H1 (cell line): ENCODE data around the gene MVD. TPM values are rescaled to one million over a fixed set of nuclear protein-coding genes. Genes with fewer than 3 reads are reported as not detected.

Source experiments
- CTCF ChIA-PET: fragments of 300-600 bp; sonication (Branson Sonifier 250); formaldehyde crosslinking; loops from one replicate; lab custom pipeline; 2021; ENCODE audit not compliant: partially characterized antibody; lab: Charles Lee
- POLR2A ChIA-PET: fragments of 300-600 bp; sonication (Branson Sonifier 250); formaldehyde crosslinking; loops from one replicate; lab custom pipeline; 2021; ENCODE audit warnings: inconsistent platforms; ENCODE audit not compliant: partially characterized antibody; lab: Charles Lee
- DNase-seq, 2 experiments: peaks; one replicate each; pipeline versions ENCODE4 v3.0.0 to v3.0.0-alpha.2; 2010 to 2022; ENCODE audit warnings: low spot score in 2 of 2, low read depth in 1 of 2, mixed read lengths in 1 of 2
- FAIRE-seq: peaks from 2 replicates; lab custom pipeline; 2011; peaks lifted over from hg19 to GRCh38; lab: Jason Lieb, UNC
- H2AFZ ChIP-seq: 2 replicates; pipeline ENCODE4 v1.8.1; 2012; ENCODE audit warnings: low read length, inconsistent platforms
- H2AK5ac ChIP-seq: 2 replicates; pipeline ENCODE4 v1.6.1; 2013; ENCODE audit warnings: low read depth, low read length
- H2BK120ac ChIP-seq: replicated peaks from 2 replicates; pipeline ENCODE3; 2013; ENCODE audit warnings: low read depth, low read length, inconsistent platforms
- H2BK12ac ChIP-seq: 2 replicates; pipeline ENCODE4 v1.6.1; 2013; ENCODE audit warnings: low read depth, low read length
- H2BK15ac ChIP-seq: 2 replicates; pipeline ENCODE4 v1.6.1; 2013; ENCODE audit warnings: low read length
- H2BK20ac ChIP-seq: 2 replicates; pipeline ENCODE4 v1.6.1; 2013; ENCODE audit warnings: low read length
- H2BK5ac ChIP-seq: 2 replicates; pipeline ENCODE4 v1.6.1; 2013; ENCODE audit warnings: low read depth, low read length
- H3K14ac ChIP-seq: 2 replicates; pipeline ENCODE4 v1.6.1; 2013; ENCODE audit warnings: inconsistent platforms; ENCODE audit not compliant: insufficient read length
- H3K18ac ChIP-seq: 2 replicates; pipeline ENCODE4 v1.6.1; 2013; ENCODE audit warnings: low read length; ENCODE audit errors: extremely low read depth
- H3K23ac ChIP-seq: 2 replicates; pipeline ENCODE4 v1.6.1; 2013; ENCODE audit warnings: inconsistent platforms; ENCODE audit not compliant: insufficient read length
- H3K23me2 ChIP-seq: 2 replicates; pipeline ENCODE4 v1.6.1; 2013; ENCODE audit warnings: low read depth, low read length
- H3K27ac ChIP-seq: 2 replicates; pipeline ENCODE4 v1.6.1; 2011; ENCODE audit warnings: low read depth, low read length, inconsistent platforms
- H3K27me3 ChIP-seq, 4 experiments: replicated peaks in 1 of 4; 1 replicate in 1 of 4; 2 replicates in 3 of 4; pipeline versions ENCODE4 v1.6.1 to v1.8.1; 2011 to 2013; ENCODE audit warnings: low read length in 3 of 4, mild to moderate bottlenecking in 3 of 4, inconsistent platforms in 2 of 4, mixed read lengths in 2 of 4, moderate library complexity in 1 of 4; ENCODE audit not compliant: control insufficient read depth in 3 of 4, insufficient read depth in 3 of 4; ENCODE audit errors: extremely low read depth in 1 of 4
- H3K36me3 ChIP-seq, 4 experiments: 2 replicates each; pipeline versions ENCODE4 v1.6.1 to v1.8.1; 2011 to 2013; ENCODE audit warnings: mild to moderate bottlenecking in 4 of 4, low read length in 3 of 4, moderate library complexity in 2 of 4, control low read depth in 1 of 4, inconsistent platforms in 1 of 4; ENCODE audit not compliant: insufficient read depth in 4 of 4, control insufficient read depth in 2 of 4
- H3K4ac ChIP-seq: replicated peaks from 2 replicates; pipeline ENCODE3; 2013; ENCODE audit warnings: low read length, low read depth, mixed read lengths, inconsistent platforms; ENCODE audit not compliant: insufficient read length
- H3K4me1 ChIP-seq, 4 experiments: replicated peaks in 1 of 4; 1 replicate in 1 of 4; 2 replicates in 3 of 4; pipeline versions ENCODE4 v1.6.1 to v1.8.1; 2011 to 2013; ENCODE audit warnings: low read length in 3 of 4, inconsistent platforms in 2 of 4, mixed read lengths in 1 of 4; ENCODE audit not compliant: insufficient read depth in 4 of 4, control insufficient read depth in 3 of 4
- H3K4me2 ChIP-seq, 2 experiments: 2 replicates each; pipeline versions ENCODE4 v1.6.1 to v1.8.1; 2011 to 2013; ENCODE audit warnings: low read depth in 2 of 2, low read length in 2 of 2, control low read depth in 1 of 2, inconsistent platforms in 1 of 2, mild to moderate bottlenecking in 1 of 2; ENCODE audit not compliant: insufficient read depth in 1 of 2
- H3K4me3 ChIP-seq, 4 experiments: fragments of 200-600, 300-600 bp in 1 of 4; sonication (generic), shearing (Covaris generic), sonication (Bioruptor Twin) in 1 of 4; 2 replicates each; pipeline versions ENCODE4 v1.5.1 to v1.8.1; 2011 to 2016; ENCODE audit warnings: low read length in 4 of 4, low read depth in 3 of 4, control low read depth in 2 of 4, inconsistent platforms in 2 of 4, mild to moderate bottlenecking in 2 of 4, mixed read lengths in 1 of 4, moderate library complexity in 1 of 4; ENCODE audit not compliant: insufficient read depth in 2 of 4; ENCODE audit errors: extremely low read depth in 1 of 4
- H3K56ac ChIP-seq: replicated peaks from 2 replicates; pipeline ENCODE3; 2013; ENCODE audit warnings: low read depth, mild to moderate bottlenecking, mixed read lengths, low read length, inconsistent platforms; ENCODE audit not compliant: insufficient read length
- H3K79me1 ChIP-seq: 2 replicates; pipeline ENCODE4 v1.6.1; 2013; ENCODE audit warnings: low read depth, low read length, control low read depth
- H3K79me2 ChIP-seq, 2 experiments: 2 replicates each; pipeline versions ENCODE4 v1.6.1 to v1.8.1; 2012 to 2013; ENCODE audit warnings: low read length in 2 of 2, mild to moderate bottlenecking in 2 of 2, inconsistent platforms in 1 of 2; ENCODE audit not compliant: insufficient read depth in 2 of 2, control insufficient read depth in 1 of 2
- H3K9ac ChIP-seq, 4 experiments: replicated peaks in 1 of 4; 1 replicate in 1 of 4; 2 replicates in 3 of 4; pipeline versions ENCODE4 v1.6.1 to v1.8.1; 2011 to 2013; ENCODE audit warnings: low read depth in 3 of 4, low read length in 3 of 4, control low read depth in 2 of 4, mild to moderate bottlenecking in 2 of 4, moderate library complexity in 2 of 4, inconsistent platforms in 1 of 4; ENCODE audit errors: extremely low read depth in 1 of 4
- H3K9me3 ChIP-seq, 2 experiments: 2 replicates each; pipeline versions ENCODE4 v1.6.1 to v1.8.1; 2012 to 2013; ENCODE audit warnings: mild to moderate bottlenecking in 2 of 2, moderate library complexity in 2 of 2, control low read depth in 1 of 2, inconsistent platforms in 1 of 2, low read depth in 1 of 2, low read length in 1 of 2, mixed read lengths in 1 of 2; ENCODE audit not compliant: insufficient read depth in 2 of 2
- H4K20me1 ChIP-seq, 2 experiments: replicated peaks in 1 of 2; 2 replicates each; pipeline versions ENCODE3 to v1.8.1; 2011 to 2013; ENCODE audit warnings: inconsistent platforms in 2 of 2, low read length in 2 of 2, mild to moderate bottlenecking in 1 of 2; ENCODE audit not compliant: insufficient read depth in 2 of 2, control insufficient read depth in 1 of 2
- H4K5ac ChIP-seq: 2 replicates; pipeline ENCODE4 v1.6.1; 2013; ENCODE audit warnings: low read length, low read depth, mixed read lengths, inconsistent platforms; ENCODE audit not compliant: insufficient read length
- H4K8ac ChIP-seq: 2 replicates; pipeline ENCODE4 v1.8.0; 2013; ENCODE audit warnings: mild to moderate bottlenecking, moderate library complexity, low read length, inconsistent platforms; ENCODE audit not compliant: insufficient read depth; ENCODE audit errors: extremely low read depth
- H4K91ac ChIP-seq: replicated peaks from 2 replicates; pipeline ENCODE3; 2013; ENCODE audit warnings: low read length, mixed read lengths, inconsistent platforms; ENCODE audit not compliant: insufficient read length
- NANOG ChIP-seq: IDR thresholded peaks from 2 replicates; pipeline ENCODE4 v1.6.1; 2011; ENCODE audit warnings: low read length, low read depth, mild to moderate bottlenecking, inconsistent platforms; ENCODE audit not compliant: insufficient read depth, poor library complexity, severe bottlenecking
- RBBP5 ChIP-seq: IDR thresholded peaks from 2 replicates; pipeline ENCODE4 v1.7.1; 2012; ENCODE audit warnings: low read depth, mild to moderate bottlenecking, inconsistent platforms, low read length, moderate library complexity, borderline replicate concordance
- RNF2 ChIP-seq: fragments of 200-900, 300-1000 bp; sonication (generic); IDR thresholded peaks from 2 replicates; pipeline ENCODE4 v1.7.1; 2016; ENCODE audit warnings: borderline replicate concordance, low read depth, mild to moderate bottlenecking, antibody characterized with exemption, low read length; ENCODE audit not compliant: poor library complexity, severe bottlenecking; ENCODE audit errors: missing control alignments
- RXRA ChIP-seq: IDR thresholded peaks from 2 replicates; pipeline ENCODE4 v1.6.1; 2011; ENCODE audit warnings: low read depth, mild to moderate bottlenecking, low read length, moderate library complexity; ENCODE audit not compliant: insufficient read depth
- SP1 ChIP-seq: IDR thresholded peaks from 2 replicates; pipeline ENCODE4 v1.6.1; 2011; ENCODE audit warnings: low read depth, low read length
- TAF1 ChIP-seq: IDR thresholded peaks from 2 replicates; pipeline ENCODE4 v1.6.1; 2011; ENCODE audit warnings: mild to moderate bottlenecking, low read depth, low read length
- TAF7 ChIP-seq: optimal IDR thresholded peaks from 2 replicates; pipeline ENCODE3; 2011; ENCODE audit warnings: low read depth, mild to moderate bottlenecking, inconsistent platforms, low read length, moderate library complexity, borderline replicate concordance
- WGBS, 2 experiments: shearing (Covaris generic) in 1 of 2; methylation state at CpG; one replicate each; pipeline versions ENCODE4 v1.1.6 to v1.1.7; 2013 to 2015; ENCODE audit warnings: low lambda C conversion rate in 2 of 2, mixed read lengths in 2 of 2, inconsistent platforms in 1 of 2, low coverage in 1 of 2, missing lambda C conversion rate in 1 of 2; ENCODE audit not compliant: insufficient replicate concordance in 2 of 2, insufficient coverage in 1 of 2, insufficient read length in 1 of 2; ENCODE audit errors: extremely low coverage in 1 of 2, missing lambda C conversion rate in 1 of 2; 5-methylcytosine and 5-hydroxymethylcytosine counted together
- polyA plus RNA-seq, 7 experiments: library from polyadenylated mRNA; depleted of rRNA in 3 of 7; stranded (reverse) in 5 of 7; unstranded in 2 of 7; fragments of >200 nt in 5 of 7; fragments of 200-250 nt in 2 of 7; gene quantifications; 1 replicate in 5 of 7; 2 replicates in 1 of 7; 4 replicates in 1 of 7; pipeline versions ENCODE4 v1.2.1 to v1.2.3, GENCODE V29; 2011 to 2013; ENCODE audit warnings: missing spikeins in 2 of 7, mixed read lengths in 2 of 7
- total RNA-seq: library from RNA; stranded (reverse); fragmentation: NEBNext Ultra II Directional; extraction: Animal tissue kit (Norgen Biotek cat#: 25700); gene quantifications from 2 replicates; pipeline ENCODE4 v1.2.1, GENCODE V29; 2021
- TF ChIP-seq, protein P1 (sequence below): IDR thresholded peaks from 2 replicates; pipeline ENCODE4 v1.6.1; 2012; ENCODE audit warnings: low read length, inconsistent platforms
- TF ChIP-seq, protein P2 (sequence below): IDR thresholded peaks from 2 replicates; pipeline ENCODE4 v1.6.1; 2011; ENCODE audit warnings: low read depth, mild to moderate bottlenecking, low read length; ENCODE audit not compliant: insufficient read depth

MVD gene
- total and polyA plus RNA-seq, 2 of the 8 experiments (the other 6 are each of a cell fraction or from before 2014, with no cell fraction given): 47.2 to 77.3 TPM

- no peak for FAIRE-seq
- no peak overlapping the region for H3K56ac ChIP-seq
- H3K23me2 ChIP-seq: peaks cover 7% of the 10 kb centered on the region; the same call in 1 of the 2 replicates
- TF ChIP-seq RNF2 (no peak), RBBP5 (no peak), RXRA (no peak), TAF1 (no peak), TAF7 (no peak), SP1 (no peak), NANOG (no peak)
- TF ChIP-seq, protein P1, sequence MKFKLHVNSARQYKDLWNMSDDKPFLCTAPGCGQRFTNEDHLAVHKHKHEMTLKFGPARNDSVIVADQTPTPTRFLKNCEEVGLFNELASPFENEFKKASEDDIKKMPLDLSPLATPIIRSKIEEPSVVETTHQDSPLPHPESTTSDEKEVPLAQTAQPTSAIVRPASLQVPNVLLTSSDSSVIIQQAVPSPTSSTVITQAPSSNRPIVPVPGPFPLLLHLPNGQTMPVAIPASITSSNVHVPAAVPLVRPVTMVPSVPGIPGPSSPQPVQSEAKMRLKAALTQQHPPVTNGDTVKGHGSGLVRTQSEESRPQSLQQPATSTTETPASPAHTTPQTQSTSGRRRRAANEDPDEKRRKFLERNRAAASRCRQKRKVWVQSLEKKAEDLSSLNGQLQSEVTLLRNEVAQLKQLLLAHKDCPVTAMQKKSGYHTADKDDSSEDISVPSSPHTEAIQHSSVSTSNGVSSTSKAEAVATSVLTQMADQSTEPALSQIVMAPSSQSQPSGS: no peak
- TF ChIP-seq, protein P2, sequence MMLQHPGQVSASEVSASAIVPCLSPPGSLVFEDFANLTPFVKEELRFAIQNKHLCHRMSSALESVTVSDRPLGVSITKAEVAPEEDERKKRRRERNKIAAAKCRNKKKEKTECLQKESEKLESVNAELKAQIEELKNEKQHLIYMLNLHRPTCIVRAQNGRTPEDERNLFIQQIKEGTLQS: no peak
These were observed 4.2 kb downstream of the MVD start for GRCh38 chr16:88658714-88659113.

More at GRCh38 chr16:88658714-88659113, 4.2 kb downstream of the MVD start:
- H2BK12ac ChIP-seq: no peak overlapping the region
- ChIA-PET POLR2A (interaction anchor here (2.3 kb wide), 1 partner anchor 12 kb away, joined by 6 read pairs; no protein-coding TSS in a partner anchor), CTCF (interaction anchor here (1.2 to 1.5 kb wide), 3 partner anchors 14 to 27 kb away, joined by 3 to 5 read pairs (median 4); no protein-coding TSS in a partner anchor)
- peaks cover 0 to 33% of the 10 kb centered on the region in 2 experiments; a peak in 3 of 4 replicates for H3K79me2 ChIP-seq
- peaks cover 3 to 22% (median 4%) of the 10 kb centered on the region in 4 experiments; a peak in 7 of 8 replicates for H3K36me3 ChIP-seq
- no peak overlapping the region for H2BK5ac ChIP-seq
- H3K4me2 ChIP-seq: no peak overlapping the region
- H3K14ac ChIP-seq: no peak overlapping the region
- H3K9me3 ChIP-seq: no peaks in the 10 kb centered on the region
- H2BK15ac ChIP-seq: no peak overlapping the region
- H2BK20ac ChIP-seq: no peak overlapping the region
- H4K8ac ChIP-seq: no peak overlapping the region
- H3K9ac ChIP-seq: no peak overlapping the region
- H3K23ac ChIP-seq: no peak overlapping the region
- no peak overlapping the region for H3K4ac ChIP-seq
- no peak overlapping the region for H3K4me3 ChIP-seq
- WGBS, 2 experiments: 91% methylated on average over 9 of the region's 15 CpGs; no CpG with 5 or more reads in 1 of the 2 experiments
- no peaks in the 10 kb centered on the region for H3K27me3 ChIP-seq
- no peak overlapping the region for H4K5ac ChIP-seq
- H2BK120ac ChIP-seq: no peak overlapping the region
- H4K91ac ChIP-seq: no peak overlapping the region
- H3K79me1 ChIP-seq: peaks cover 2% of the 10 kb centered on the region; the same call in 1 of the 2 replicates
- no peak overlapping the region for H3K27ac ChIP-seq
- DNase-seq: no peak
- H2AK5ac ChIP-seq: no peak overlapping the region
- peaks cover 0 to 3% (median 0%) of the 10 kb centered on the region in 4 experiments; a peak in 2 of 7 replicates for H3K4me1 ChIP-seq
- H2AFZ ChIP-seq: no peak overlapping the region
- no peak overlapping the region for H3K18ac ChIP-seq
- H4K20me1 ChIP-seq: peaks cover 2 to 27% of the 10 kb centered on the region in 2 experiments
